ENCODE data around the gene ILF2. TPM values are rescaled to one million over a fixed set of nuclear protein-coding genes. Genes with fewer than 3 reads are reported as not detected.

ILF2 gene
- total and polyA plus RNA-seq, 2 of the 13 experiments (the other 11 are each of a cell fraction or from before 2014, with no cell fraction given) = 292 to 366 TPM

- TF ChIP-seq MED8 (CRISPR knock-in tag; IDR thresholded peaks at IDR 0.05; ENCODE audit: insufficient replicate concordance) = peak; percentile 57
- TF ChIP-seq NR1H2 (CRISPR knock-in tag; IDR thresholded peaks at IDR 0.05; ENCODE audit: borderline replicate concordance, low read depth) = no peak
- no peak for TF ChIP-seq HNF4G (IDR thresholded peaks at IDR 0.05; ENCODE audit: borderline replicate concordance, low read depth, low read length)
- 0 out of 2 replicates have a peak, but pooled peaks have one; percentile 21 for TF ChIP-seq HNF4G (CRISPR knock-in tag; IDR thresholded peaks at IDR 0.05; ENCODE audit: borderline replicate concordance, low read depth)
- no peak for TF ChIP-seq HOXD1 (CRISPR knock-in tag; IDR thresholded peaks at IDR 0.05)
- TF ChIP-seq RXRA (CRISPR knock-in tag; IDR thresholded peaks at IDR 0.05) = no peak
- 0 out of 2 replicates have a peak, but pooled peaks have one; percentile 11 for TF ChIP-seq ZNF121 (CRISPR knock-in tag; IDR thresholded peaks at IDR 0.05)
- no peak for TF ChIP-seq ZSCAN12 (CRISPR knock-in tag; IDR thresholded peaks at IDR 0.05)
- TF ChIP-seq NFRKB (IDR thresholded peaks at IDR 0.05) = no peak
- no peak for TF ChIP-seq ZNF451 (CRISPR knock-in tag; IDR thresholded peaks at IDR 0.05)
- peak; percentile 13; the same call in 1 of the 2 replicates for TF ChIP-seq CREM (IDR thresholded peaks at IDR 0.05)
- TF ChIP-seq CREM (CRISPR knock-in tag; IDR thresholded peaks at IDR 0.05) = no peak
- 0 out of 2 replicates have a peak, but pooled peaks have one; percentile 47 for TF ChIP-seq MTF2 (CRISPR knock-in tag; IDR thresholded peaks at IDR 0.05; ENCODE audit: borderline replicate concordance)
- no peak for TF ChIP-seq GPN1 (CRISPR knock-in tag; IDR thresholded peaks at IDR 0.05; ENCODE audit: borderline replicate concordance)
- no peak for TF ChIP-seq HIC2 (CRISPR knock-in tag; IDR thresholded peaks at IDR 0.05; ENCODE audit: low read depth)
- TF ChIP-seq SIX1 (CRISPR knock-in tag; IDR thresholded peaks at IDR 0.05; ENCODE audit: borderline replicate concordance) = peak; percentile 98
- TF ChIP-seq ZNF432 (CRISPR knock-in tag; IDR thresholded peaks at IDR 0.05; ENCODE audit: borderline replicate concordance) = no peak
- no peak for TF ChIP-seq JARID2 (CRISPR knock-in tag; IDR thresholded peaks at IDR 0.05; ENCODE audit: insufficient replicate concordance)
- TF ChIP-seq MXI1 (IDR thresholded peaks at IDR 0.05; ENCODE audit: borderline replicate concordance, low read depth, low read length) = peak; percentile 30; the same call in 2 of the 3 replicates
- no peak for TF ChIP-seq ZNF24 (IDR thresholded peaks at IDR 0.05)
- no peak for TF ChIP-seq PRPF4 (IDR thresholded peaks at IDR 0.05; ENCODE audit: low read depth, low read length, poor library complexity, severe bottlenecking)
- TF ChIP-seq SIN3A (IDR thresholded peaks at IDR 0.05; ENCODE audit: borderline replicate concordance, low read depth, low read length) = no peak
- TF ChIP-seq SOX5 (CRISPR knock-in tag; IDR thresholded peaks at IDR 0.05; ENCODE audit: borderline replicate concordance) = 0 out of 2 replicates have a peak, but pooled peaks have one; percentile 23
- no peak; the same call in 1 of the 2 replicates for TF ChIP-seq ZNF580 (CRISPR knock-in tag; IDR thresholded peaks at IDR 0.05; ENCODE audit: borderline replicate concordance, low read depth)
- no peak; the same call in 1 of the 2 replicates for TF ChIP-seq ZNF792 (CRISPR knock-in tag; IDR thresholded peaks at IDR 0.05)
- peak; percentile 30; the same call in 1 of the 2 replicates for TF ChIP-seq MEIS2 (CRISPR knock-in tag; IDR thresholded peaks at IDR 0.05)
- TF ChIP-seq ELK4 (CRISPR knock-in tag; IDR thresholded peaks at IDR 0.05; ENCODE audit: borderline replicate concordance) = no peak
These were observed 43.7 kb downstream of the ILF2 start, which contains the start of gene S100A13 (continued) for GRCh38 chr1:153626904-153627714.
